Muscle layer of duodenum (tissue), 2 donors: ENCODE results near the gene CRYGS.

Source experiments
- H3K27ac ChIP-seq: one replicate; pipeline ENCODE4 v1.7.0; 2013; ENCODE audit warnings: mild to moderate bottlenecking, low read length
- H3K27me3 ChIP-seq: one replicate; pipeline ENCODE4 v1.7.0; 2013; ENCODE audit warnings: low read depth, mild to moderate bottlenecking, control low read depth, low read length
- H3K36me3 ChIP-seq, 2 donors: one replicate each; pipeline ENCODE4 v1.7.0; 2013; ENCODE audit warnings: low read length in 2 of 2, control low read depth in 1 of 2, mild to moderate bottlenecking in 1 of 2; ENCODE audit not compliant: insufficient read depth in 2 of 2, control insufficient read depth in 1 of 2
- H3K4me1 ChIP-seq, 2 donors: one replicate each; pipeline ENCODE4 v1.7.0; 2013; ENCODE audit warnings: low read length in 2 of 2, mild to moderate bottlenecking in 2 of 2, control low read depth in 1 of 2, moderate library complexity in 1 of 2; ENCODE audit not compliant: insufficient read depth in 2 of 2, control insufficient read depth in 1 of 2
- H3K4me3 ChIP-seq, 2 donors: one replicate each; pipeline ENCODE4 v1.7.0; 2013; ENCODE audit warnings: low read length in 2 of 2, low read depth in 1 of 2, mild to moderate bottlenecking in 1 of 2
- H3K9me3 ChIP-seq, 2 donors: one replicate each; pipeline ENCODE4 v1.7.0; 2013; ENCODE audit warnings: low read length in 2 of 2, control low read depth in 1 of 2, mild to moderate bottlenecking in 1 of 2; ENCODE audit not compliant: control insufficient read depth in 1 of 2
- donor health status: healthy.

CRYGS gene

DNA sequence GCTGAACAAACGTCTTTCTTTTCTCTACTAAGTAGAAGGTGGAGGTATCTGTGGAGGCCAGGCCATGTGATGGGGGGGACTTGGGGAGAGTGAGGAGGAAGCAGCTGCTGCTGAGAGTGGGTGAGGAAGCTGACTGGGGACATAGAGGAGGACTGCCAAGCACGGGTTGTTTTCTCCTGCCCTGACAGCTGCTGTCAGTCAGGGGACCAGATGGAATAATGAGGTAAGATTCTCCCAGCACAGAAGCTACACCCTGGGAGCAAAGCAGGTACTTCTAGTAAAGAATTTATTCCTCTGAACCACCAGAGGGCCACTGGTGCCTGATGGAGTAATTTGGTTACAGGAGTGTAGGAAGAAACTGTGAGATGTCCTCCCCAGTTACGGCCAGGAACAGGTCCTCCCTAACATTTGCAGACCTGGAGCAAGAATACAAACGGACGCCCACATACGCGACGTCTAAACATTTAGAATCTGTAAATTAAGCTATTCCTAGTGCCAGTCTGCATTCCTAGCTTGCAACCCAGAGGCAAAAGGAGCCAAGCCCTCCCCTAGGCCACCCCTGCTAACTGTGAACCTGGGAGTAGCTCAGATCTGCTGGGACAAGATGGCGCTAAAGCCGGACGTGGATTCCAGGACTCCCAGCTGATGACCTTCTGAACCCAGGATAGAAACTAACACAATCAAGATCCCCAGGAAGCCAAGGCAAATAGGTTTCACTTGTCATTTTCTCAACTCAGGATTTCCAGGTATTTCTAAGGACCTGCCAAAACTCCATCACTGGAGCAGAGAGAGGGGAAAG, 14.8 kb downstream of the CRYGS start:
- Histone ChIP-seq H3K27ac (no peak overlapping the region), H3K4me3 (no peak overlapping the region), H3K27me3 (no peaks in the 10 kb centered on the region), H3K36me3 (no peaks in the 10 kb centered on the region), H3K9me3 (no peaks in the 10 kb centered on the region), H3K4me1 (no peaks in the 10 kb centered on the region)

DNA sequence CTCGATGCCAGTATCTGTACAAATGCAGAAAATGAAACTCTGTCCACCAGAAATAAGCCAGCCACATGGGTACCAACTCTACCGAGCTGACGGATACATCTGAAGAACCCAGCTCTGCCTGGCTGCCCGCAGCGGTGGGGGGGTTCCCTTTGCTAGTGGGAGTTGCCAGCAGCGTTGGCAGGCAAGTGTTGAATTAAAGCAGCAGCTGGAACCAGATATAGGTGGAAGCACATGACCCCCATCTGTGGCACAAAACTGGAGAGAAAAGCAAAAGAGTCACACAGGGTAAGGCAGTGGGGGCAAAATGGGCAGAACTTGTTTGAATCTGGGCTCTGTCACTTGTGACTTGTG, 17.9 kb downstream of the CRYGS start:
- Histone ChIP-seq H3K4me1 (no peaks in the 10 kb centered on the region), H3K9me3 (no peaks in the 10 kb centered on the region), H3K27ac (no peak overlapping the region), H3K36me3 (no peaks in the 10 kb centered on the region), H3K4me3 (no peak overlapping the region), H3K27me3 (no peaks in the 10 kb centered on the region)

GRCh38 chr3:186525369-186526255, 18.6 kb downstream of the CRYGS start:
- no peaks in the 10 kb centered on the region for H3K4me1 ChIP-seq
- H3K4me3 ChIP-seq, result no peak overlapping the region
- H3K27ac ChIP-seq, result no peak overlapping the region
- no peaks in the 10 kb centered on the region for H3K9me3 ChIP-seq
- no peaks in the 10 kb centered on the region for H3K36me3 ChIP-seq
- no peaks in the 10 kb centered on the region for H3K27me3 ChIP-seq

DNA sequence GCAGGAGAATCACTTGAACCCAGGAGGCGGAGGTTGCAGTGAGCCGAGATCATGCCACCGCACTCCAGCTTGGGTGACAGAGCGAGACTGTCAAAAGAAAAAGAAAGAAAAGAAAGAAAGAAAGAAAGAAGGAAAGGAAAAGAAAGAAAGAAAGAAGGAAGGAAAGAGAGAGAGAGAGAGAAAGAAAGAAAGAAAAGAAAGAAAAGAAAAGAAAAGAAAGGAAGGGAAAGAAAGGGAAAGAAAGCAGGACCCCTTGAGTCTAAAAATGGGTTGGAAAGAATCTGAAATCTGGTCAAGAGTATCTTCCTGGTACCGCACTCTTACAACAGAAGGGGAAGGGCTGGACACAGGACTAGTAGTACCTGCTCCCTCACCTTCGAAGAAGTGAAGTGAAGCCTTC, 19.6 kb downstream of the CRYGS start:
- no peak overlapping the region for H3K27ac ChIP-seq
- H3K4me3 ChIP-seq, result no peak overlapping the region
- H3K27me3 ChIP-seq, result no peaks in the 10 kb centered on the region
- no peaks in the 10 kb centered on the region for H3K36me3 ChIP-seq
- no peaks in the 10 kb centered on the region for H3K9me3 ChIP-seq
- no peaks in the 10 kb centered on the region for H3K4me1 ChIP-seq

DNA sequence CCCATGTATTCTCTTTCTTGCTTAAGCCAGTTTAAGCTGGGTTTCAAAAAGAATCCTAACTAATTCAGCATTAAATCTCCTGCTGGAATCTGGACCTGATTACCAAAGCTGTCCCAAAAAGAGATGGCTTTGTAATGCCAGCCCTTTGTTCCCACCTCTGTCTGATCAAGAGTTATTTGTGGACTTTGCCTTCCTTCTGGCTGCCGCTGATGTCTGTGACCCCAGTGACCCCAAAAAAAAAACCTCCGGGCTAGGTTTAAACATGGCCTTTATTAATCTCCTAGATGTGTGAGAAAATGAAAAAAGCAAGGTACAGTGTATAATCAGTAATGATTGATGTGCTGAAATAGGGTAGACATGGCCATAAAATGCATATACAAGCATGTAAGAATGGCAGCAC, 20.7 kb downstream of the CRYGS start:
- H3K9me3 ChIP-seq, result no peaks in the 10 kb centered on the region
- H3K36me3 ChIP-seq, result no peaks in the 10 kb centered on the region
- no peak overlapping the region for H3K27ac ChIP-seq
- H3K27me3 ChIP-seq, result no peaks in the 10 kb centered on the region
- H3K4me3 ChIP-seq, result no peak overlapping the region
- no peaks in the 10 kb centered on the region for H3K4me1 ChIP-seq

DNA sequence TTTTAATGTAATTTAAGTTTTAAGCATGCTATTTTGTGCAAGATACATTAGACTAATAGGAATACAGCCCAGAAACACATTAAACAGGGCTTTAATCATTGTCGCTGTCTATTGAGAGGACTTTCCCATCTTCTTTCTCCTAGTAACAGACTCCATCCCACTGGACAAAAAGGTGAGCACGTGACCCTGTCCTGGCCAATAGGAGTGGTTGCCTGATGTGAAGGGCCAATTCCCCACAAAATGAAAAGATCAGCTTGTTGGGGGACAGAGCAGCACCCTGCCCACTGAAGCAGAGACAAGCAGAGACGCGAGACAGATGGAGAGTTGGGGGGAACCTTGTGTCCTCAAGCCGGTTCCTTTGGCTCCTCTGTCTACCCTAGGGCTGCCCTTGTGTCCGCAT, 21.2 kb downstream of the CRYGS start:
- Histone ChIP-seq H3K9me3 (no peaks in the 10 kb centered on the region), H3K27ac (no peak overlapping the region), H3K4me1 (no peaks in the 10 kb centered on the region), H3K36me3 (no peaks in the 10 kb centered on the region), H3K27me3 (no peaks in the 10 kb centered on the region), H3K4me3 (no peak overlapping the region)

- H3K4me1 ChIP-seq, result no peaks in the 10 kb centered on the region
- no peak overlapping the region for H3K27ac ChIP-seq
- peaks cover 0 to 6% of the 10 kb centered on the region in 2 donors for H3K9me3 ChIP-seq
- no peaks in the 10 kb centered on the region for H3K36me3 ChIP-seq
- no peaks in the 10 kb centered on the region for H3K27me3 ChIP-seq
- H3K4me3 ChIP-seq, result no peak overlapping the region
Observed at GRCh38 chr3:186520957-186521842, 23.0 kb downstream of the CRYGS start.

GRCh38 chr3:186520431-186520830, 23.7 kb downstream of the CRYGS start:
- Histone ChIP-seq H3K4me1 (no peaks in the 10 kb centered on the region), H3K27ac (no peak overlapping the region), H3K9me3 (peaks cover 0 to 6% of the 10 kb centered on the region in 2 donors), H3K36me3 (no peaks in the 10 kb centered on the region), H3K4me3 (no peak overlapping the region), H3K27me3 (no peaks in the 10 kb centered on the region)

GRCh38 chr3:186519021-186519658, 25.0 kb downstream of the CRYGS start:
- H3K36me3 ChIP-seq, result no peaks in the 10 kb centered on the region
- no peak overlapping the region for H3K4me3 ChIP-seq
- peaks cover 0 to 6% of the 10 kb centered on the region in 2 donors for H3K9me3 ChIP-seq
- no peaks in the 10 kb centered on the region for H3K4me1 ChIP-seq
- H3K27ac ChIP-seq, result no peak overlapping the region
- no peaks in the 10 kb centered on the region for H3K27me3 ChIP-seq

DNA sequence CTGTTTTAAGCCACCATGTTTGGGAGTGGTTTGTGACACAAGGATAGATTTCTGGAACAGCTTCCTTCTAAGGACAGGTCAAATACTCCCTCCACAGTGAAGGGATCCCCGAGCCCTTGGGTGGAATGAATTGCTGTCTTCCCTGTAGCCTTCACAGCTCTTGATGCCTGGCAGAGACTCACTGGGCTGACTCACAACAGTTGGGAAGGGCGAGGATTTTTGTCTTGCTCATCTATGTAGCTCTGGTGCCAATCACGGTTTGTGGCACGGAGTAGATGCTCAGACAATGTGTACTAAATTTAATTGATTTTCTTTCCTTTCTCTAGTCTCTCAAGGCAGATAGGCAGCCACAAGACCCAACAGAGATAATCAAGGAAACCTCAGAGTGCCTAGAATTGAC, 27.0 kb downstream of the CRYGS start:
- peaks cover 0 to 6% of the 10 kb centered on the region in 2 donors for H3K9me3 ChIP-seq
- no peak overlapping the region for H3K4me3 ChIP-seq
- no peaks in the 10 kb centered on the region for H3K4me1 ChIP-seq
- H3K27ac ChIP-seq, result no peak overlapping the region
- H3K27me3 ChIP-seq, result no peaks in the 10 kb centered on the region
- no peaks in the 10 kb centered on the region for H3K36me3 ChIP-seq
